Stimulated activated CD8-positive, alpha-beta memory T cell treated with anti-CD3 and anti-CD28 coated beads, Interleukin-15, amount 100 ng/mL, for 48 hours (primary cell): ENCODE measurements around the gene EHMT1.

Source experiments
- DNase-seq, 2 donors: peaks; one replicate each; pipeline ENCODE4 v3.0.0-alpha.2; 2020; ENCODE audit warnings: low read depth in 2 of 2

The EHMT1 gene

DNA sequence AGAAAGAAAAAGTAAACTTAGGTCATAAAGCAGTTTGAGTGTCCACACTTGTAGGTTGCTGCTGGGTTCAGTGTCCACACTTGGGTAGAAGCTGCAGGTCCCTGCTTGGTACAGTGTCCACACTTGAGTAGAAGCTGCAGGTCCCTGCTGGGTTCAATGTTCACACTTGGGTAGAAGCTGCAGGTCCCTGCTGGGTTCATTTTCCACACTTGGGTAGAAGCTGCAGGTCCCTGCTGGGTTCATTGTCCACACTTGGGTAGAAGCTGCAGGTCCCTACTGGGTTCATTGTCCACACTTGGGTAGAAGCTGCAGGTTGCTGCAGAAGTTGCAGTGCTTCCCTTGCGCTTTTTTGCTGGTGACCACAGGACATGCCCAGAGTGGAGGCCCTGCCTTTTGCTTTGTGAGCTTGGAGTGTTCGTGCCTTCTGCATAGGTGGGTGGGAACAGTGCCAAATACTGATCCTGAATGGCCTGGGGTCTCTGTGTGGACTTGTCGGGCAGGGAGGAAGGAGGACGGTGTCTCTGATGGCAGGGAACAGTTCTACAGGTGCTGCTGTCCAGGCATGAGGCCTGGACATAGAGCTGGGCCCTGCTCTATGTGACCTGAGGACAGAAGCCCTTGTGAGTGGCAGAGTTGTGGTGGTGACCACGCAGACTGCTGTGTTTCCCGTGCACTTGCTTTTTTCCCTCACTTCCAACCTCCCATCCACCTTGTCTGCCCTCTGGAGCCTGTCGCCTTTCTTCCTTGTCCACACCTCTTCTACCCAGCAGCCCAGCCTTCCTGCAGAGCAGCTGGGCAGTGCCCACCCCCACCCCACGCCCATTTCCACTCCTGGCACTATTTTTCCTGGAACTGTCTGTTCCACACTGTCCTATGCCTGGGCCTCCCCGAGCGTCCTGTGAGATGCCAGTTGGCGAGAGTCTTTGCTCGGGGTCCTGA is 120.8 kb downstream of the EHMT1 start:
- no peak for DNase-seq

DNA sequence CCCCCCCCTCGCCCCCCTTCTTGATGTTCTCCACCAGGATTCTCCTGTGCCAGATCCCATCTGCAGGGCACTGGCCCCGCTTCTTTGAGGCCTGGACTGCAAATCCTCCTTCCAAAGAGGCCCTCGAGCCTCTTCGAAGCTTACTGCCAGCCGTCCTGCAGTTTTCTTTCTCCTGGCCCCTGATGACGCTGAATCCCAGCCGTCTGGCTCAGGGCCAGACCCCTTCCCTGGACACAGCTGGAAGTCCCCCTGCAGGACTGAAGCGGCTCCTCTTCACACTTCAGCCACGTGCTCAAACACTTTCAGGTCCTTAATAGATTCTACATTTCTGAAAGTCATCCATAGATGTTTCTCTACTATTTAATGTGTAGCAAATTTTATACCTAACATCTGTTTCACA is 121.5 kb downstream of the EHMT1 start:
- no peak for DNase-seq

DNA sequence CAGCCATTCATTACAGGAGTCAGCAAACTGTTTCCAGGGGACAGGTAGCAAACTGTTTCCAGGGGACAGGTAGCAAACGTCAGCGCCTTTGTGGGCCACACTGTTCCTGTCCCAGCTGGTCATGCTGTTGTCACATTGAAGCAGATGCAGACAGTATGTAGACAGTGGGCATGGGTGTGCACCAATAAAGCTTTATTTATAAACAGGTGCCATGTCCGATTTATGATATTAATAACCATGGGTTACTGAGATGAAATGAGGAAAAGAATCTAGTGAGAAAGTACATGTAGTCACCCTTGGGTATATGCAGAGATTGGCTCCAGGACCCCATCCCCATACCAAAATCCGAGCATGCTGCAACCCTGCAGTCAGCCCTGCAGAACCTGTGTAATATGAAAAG is 122.5 kb downstream of the EHMT1 start:
- no peak for DNase-seq

DNA sequence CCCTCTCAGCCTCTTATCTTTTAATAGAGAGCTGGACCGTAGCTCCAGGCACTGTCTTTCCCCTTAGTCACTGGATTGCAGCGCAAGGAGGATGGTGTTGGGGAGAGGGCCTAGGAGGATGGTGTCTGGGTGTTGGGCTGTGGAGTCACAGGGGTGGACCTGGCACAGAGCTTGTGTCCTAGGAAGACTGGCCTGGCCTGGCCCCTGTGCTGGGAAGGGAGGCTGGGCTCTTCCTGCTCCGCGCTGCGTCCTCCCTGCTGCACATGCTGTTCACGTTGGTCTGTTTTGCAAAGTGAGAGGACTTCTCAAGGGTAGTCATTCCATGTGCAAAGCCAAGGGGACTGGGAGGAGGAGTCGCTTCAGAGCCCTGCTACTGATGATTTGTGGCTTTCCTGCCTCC is 123.9 kb downstream of the EHMT1 start:
- no peak for DNase-seq

DNA sequence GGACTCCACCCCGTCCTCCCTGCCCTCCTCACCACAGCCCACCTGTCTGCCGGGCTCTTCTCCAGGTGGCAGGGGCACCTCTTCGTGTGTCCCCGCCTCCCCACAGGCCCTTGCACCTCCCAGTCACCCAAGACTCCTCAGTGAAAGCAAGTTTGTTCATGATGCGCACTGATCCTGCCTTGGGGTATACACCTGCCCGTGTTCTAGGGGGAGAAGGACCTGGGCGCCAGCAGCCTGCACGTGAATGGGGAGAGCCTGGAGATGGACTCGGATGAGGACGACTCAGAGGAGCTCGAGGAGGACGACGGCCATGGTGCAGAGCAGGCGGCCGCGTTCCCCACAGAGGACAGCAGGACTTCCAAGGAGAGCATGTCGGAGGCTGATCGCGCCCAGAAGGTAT is 124.9 kb downstream of the EHMT1 start:
- no peak for DNase-seq

DNA sequence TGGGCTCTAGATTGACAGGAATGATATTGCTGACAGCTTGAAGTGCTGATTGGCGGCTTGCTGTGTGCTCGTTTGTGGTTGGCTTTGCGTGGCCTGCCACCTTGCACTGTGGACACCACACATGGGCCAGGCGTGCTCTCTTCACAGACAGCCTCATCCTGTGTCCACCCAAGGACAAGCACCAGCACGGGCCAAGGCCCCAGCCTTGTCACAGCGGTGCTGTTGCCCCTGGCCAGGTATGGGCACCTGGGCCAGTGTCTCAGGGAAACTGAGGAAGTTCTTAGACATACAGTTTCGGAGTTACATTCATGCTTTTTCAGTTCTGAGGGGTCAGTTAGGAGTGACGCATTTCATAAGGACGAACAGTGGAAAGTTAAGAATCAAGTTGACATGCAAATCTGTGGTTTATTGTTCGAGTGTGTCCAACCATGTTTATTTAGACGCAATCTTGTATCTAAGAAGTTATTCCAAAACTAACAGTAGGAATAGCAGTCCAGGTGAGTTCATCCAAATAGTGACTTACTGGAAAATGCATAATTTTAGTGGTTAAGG is 125.9 kb downstream of the EHMT1 start:
- no peak for DNase-seq

DNA sequence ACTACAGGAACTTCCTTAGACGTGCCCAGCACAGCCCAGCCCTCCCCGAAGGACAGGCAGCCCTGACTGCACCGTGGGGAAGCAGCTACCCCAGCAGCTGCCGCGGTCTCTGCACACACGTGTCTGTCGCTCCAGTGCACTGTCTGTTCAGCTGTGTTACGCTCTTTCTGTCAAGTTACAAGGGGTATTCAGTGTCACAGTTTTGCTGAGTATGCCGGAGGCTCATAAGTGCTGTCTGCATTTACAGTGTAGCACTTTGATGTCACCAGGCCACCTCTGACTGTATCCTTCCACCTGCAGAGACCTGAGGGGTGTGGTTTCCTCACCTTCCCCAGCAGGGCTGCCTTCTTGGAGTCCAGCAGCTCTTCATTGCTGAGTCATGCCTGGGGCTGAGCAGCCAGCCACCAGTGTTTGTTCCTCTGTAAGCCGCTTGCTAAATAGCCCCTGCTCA is 126.8 kb downstream of the EHMT1 start:
- no peak for DNase-seq

DNA sequence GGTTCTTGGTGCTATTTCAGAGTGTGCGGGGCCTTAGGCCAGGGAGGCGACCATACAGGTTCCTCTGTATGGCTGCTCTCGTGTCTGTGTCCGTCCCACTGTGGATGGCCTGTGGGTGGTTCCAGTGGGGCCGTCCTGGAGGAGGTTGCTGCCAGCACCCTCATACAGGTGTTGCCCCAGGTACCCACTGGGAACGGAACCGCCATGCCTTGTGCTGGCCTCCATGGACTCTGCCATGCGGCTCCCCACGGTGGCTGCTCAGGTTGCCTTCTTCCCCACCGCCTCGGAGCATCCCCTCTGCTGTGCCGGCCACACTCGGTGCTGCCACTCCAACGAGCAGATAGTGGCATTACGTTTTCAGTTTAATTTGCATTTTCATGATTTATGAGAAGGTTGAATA is 129.5 kb downstream of the EHMT1 start:
- DNase-seq, result no peak

DNA sequence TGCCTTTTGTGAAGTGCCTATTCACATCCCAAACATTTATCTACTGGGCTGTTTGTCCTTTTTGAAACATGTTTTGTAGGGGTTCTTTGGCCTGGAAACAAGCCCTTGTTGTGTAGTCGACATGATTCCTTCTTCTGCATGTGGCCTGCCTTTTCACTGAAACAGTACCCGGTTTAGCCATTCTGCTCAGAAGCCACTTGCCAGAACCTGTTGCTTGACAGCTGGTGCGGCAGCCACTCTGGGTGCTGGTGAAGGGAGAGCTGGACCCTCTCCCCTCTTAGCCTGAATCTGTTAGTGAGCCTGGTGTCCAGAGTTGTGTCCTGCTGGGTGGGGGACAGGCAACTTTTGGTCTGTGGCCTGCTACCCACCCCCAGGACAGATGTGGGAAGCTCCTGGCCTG is 129.9 kb downstream of the EHMT1 start:
- DNase-seq, result no peak

DNA sequence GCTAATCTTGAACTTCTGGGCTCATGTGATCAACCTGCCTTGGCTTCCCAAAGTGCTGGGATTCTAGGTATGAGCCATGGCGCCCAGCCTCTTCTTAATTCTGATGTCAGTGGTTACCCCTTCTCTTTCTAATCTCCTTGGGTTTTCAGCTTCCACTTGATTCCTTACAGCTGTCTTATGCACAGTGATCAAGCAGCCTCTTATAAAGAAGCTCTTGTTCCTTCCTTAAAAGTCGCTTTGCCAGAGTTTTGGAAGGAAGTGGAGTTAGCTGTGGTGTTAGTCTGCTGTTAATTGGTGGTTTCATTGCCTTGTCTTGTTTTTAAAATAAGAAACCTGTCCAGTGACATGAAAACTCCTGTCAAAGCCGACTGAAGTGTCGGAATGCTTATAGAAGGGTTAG is 130.7 kb downstream of the EHMT1 start:
- no peak for DNase-seq

DNA sequence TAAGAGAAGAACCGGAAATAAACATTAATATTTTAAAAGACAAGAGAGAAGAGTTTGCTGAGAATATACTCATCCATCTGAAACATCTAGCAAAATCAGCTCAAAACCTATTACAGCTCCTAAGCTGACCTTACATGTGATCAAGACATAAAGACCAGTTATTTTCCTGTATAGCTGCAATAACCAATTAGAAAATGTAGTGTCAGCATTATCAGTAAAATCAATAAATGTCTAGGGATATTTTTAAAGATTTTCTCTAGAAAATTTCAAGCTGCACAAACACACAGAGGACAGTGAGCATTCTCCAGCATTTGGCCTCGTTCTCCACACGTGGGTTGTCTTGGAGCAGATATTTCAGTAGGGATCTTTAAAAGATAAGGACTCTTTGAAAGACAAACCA is 131.2 kb downstream of the EHMT1 start:
- no peak for DNase-seq

DNA sequence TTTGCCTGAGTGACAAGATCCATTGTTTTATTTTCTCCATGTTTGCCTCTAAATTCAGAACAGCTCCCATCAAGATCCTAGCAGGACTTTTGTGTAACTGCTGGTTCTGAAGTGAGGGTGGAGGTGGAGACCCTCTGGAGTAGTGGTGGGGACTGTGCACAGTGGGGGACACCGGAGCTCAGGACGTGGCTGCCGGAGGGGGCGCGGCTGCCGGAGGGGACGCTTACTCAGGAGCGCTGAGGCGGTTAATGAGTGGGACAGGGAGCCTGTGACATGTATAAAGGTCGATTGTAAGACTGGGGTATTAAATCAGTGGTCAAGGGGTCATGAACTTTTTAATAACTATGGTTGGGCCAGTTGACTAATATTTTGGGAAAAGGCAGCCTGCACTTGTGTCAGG is 131.8 kb downstream of the EHMT1 start:
- no peak for DNase-seq

DNA sequence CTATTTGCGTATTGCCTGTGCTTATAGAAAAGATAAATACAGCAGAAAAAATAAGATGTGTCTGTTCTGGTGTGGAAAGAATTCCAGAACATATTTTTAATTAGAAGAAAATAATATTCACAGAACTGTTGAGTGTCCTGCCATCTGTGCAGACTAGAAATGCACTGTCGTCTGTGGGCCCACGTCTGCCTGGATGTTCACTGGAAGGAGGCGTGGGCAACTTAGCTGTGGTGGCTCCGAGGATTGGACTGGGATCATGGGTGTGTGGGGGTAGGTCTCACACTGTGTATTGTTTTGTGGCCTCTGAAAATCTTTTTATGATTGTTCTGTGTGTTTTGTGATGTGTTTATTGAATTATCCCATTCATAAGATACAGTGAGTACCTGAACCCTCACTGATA is 132.8 kb downstream of the EHMT1 start:
- no peak for DNase-seq

DNA sequence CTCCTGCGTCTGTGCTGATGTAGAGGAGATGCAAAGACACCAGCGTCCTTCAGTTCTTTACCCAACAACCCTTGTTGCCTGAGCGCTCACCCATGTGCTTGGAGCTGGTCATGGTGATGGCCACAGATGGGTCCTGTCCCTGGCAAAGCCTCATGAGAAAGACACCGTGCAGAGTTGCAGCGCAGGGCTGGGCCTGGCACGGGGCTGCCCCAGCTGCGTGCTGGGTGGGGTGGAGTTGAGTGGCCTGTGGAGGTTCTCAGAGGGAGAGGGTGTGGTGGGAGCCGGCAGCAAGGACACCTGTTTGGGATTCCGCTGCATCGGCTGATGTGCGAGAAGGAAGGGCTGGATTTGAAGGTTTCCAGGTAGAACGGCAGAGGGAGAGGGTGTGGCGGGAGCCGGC is 133.6 kb downstream of the EHMT1 start:
- no peak for DNase-seq

DNA sequence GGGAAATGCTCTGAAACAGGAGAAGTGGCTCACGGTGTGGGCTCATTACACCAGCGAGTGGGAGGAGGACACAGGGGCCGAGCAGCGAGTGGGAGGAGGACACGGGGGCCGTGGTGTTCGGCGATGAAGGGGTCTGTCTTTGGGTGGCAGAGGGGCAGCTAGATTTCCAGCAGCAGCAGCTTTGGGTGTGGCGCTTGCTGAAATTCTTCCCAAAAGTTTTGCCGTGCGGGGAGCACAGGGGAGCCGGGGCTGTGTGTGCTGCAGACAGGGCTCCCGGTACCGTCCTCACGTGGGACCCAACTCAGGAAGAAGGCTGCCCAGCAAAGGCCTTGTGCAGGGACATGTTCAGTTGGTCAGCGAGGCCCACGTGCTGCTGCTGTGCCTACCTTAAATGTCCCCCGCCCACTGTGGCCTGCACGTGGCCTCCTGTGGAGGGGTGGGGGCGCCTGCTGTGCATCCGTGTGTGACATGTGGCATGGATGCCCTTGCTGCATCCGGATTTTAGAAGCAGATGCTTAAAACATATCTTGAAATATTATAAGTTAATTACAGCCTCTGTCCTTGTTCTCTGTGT is 134.5 kb downstream of the EHMT1 start:
- no peak for DNase-seq

DNA sequence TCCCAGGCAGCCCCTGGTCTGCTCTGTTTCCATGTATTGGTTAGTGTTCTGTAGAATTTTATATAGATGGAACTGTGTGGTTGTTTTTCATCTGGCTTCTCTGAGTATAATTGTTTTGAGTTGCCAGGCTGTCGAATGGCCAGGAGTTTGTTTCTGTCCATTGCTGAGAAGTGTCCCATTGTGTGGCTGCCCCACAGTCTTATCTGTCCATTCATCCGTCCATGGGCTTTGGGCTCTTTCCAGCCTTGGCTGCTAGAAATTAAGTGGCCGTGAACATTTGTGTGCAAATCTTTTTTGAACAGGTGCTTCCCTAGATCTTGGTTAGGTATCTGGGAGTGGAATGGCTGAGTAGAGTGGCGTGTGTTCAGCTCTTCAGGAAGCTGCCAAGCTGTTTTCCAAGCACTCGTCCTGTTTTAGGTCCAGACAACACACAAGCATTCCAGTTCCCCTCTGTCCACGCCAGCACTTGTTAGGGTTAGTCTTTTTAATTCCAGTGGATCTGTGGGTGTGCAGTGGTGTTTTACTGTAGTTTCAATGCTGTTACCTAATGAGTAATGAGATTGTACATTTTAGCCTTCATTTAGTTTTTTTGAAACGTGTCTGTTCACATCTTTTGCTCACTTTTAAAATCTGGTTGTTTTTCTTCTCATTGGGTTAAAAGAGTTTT is 136.6 kb downstream of the EHMT1 start:
- no peak for DNase-seq

DNA sequence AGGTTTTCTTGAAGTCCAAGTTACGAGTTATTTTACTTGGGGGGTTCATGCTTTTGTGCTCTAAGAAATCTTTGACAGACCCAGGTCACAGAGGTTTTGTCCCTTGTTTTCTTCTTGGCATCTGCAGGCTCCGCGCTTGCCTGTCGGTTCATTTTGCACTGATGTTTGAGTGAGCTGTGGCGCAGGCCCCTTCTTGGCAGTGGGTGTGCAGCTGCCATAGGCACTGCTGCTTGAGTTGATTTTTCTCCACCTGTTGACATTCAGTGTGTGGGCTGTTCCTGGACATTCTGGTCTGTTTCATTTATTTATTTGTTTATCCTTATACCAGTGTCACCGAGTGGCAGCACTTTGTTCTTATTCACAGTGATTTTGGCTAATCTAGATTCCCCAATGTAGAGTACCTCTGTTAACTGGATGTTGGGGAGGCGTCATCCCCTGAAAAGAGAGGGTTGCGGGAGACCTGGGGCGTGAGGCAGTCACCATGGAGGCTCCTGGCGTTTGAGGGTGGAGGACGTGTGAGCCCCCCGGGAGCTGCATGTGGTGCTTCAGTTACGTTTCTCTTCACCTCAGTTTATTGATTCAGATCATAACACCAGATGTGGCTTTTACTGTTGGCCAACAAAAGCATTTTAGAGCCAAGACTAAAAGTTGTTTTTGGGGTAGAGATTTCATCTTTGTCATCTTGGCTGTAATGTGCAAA is 137.4 kb downstream of the EHMT1 start:
- no peak for DNase-seq

DNA sequence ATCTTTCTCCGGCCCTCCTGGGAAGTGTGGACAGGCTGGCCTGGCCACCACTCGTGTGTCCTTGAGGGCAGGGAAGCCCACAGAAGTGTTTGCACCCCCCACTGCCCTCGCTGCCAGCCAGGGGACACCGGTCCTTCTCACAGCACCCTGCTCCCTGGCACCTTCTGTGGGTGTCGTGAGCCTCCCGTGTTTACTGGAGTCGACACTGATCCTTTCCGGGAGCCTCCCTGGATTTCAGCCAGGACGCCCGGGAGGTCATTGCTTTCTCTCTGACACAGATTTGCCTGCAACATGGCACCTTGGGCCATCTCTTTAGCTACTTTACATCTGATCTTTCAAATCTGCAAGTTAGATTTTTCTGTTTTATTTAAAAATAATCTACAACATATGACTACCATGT is 138.3 kb downstream of the EHMT1 start:
- no peak for DNase-seq

DNA sequence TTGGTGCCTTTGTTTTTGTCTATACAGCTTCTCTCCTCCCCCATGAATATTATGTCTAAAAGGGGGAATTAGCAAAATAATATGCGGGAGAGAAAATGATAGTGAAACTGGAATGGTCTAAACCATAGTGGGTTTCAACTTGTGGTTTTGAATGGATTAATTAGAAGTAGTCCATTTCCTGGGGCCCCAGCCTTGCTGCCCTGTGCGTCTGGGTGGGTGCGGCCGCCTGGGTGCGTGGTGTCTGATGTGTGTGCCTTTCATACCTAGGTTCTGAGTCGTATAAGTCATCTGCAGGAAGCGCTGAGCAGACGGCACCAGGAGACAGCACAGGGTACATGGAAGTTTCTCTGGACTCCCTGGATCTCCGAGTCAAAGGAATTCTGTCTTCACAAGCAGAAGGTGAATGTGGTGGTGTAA is 138.8 kb downstream of the EHMT1 start:
- DNase-seq, result peak; percentile 17 to 23

DNA sequence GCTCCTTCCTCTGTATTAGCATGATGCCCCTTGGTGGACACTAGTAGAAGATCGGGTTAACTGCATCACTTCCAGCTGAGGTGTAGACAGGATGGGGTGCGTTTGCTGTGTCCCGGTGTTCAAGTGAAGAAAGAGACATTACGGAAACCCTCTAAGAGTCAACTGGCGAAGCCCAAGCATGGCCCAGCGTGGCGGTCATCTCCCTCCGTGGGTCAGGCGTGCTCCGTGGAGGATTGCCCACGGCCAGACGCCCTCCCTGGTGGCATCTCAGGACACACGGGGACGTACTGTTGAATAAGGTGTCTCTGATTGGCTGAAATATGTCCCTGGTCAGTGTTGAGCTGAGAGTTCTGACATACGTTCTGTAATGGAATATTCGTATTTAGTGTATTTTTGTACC is 139.3 kb downstream of the EHMT1 start:
- DNase-seq, result no peak

DNA sequence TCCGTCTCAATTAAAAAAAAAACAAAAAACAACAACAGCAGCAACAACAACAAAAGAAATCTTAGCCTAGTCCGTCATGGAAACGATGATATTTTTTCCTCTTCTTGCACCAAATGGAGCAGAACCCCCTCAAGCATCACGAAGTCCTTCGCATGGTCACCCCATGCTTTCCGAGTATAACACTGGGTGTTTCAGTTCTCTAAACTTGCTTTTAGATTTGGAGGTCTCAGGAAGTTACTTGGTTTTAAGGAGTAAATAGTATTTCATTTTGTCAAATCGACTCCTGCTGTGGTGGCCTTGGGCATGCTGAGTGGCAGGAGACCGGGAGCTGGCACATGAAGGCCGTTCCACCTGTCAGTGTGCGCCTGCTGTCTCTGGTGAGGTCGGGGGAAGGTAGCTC is 140.3 kb downstream of the EHMT1 start:
- DNase-seq, result no peak
